ENCODE results near the gene SLC34A3.

SLC34A3 gene

DNA sequence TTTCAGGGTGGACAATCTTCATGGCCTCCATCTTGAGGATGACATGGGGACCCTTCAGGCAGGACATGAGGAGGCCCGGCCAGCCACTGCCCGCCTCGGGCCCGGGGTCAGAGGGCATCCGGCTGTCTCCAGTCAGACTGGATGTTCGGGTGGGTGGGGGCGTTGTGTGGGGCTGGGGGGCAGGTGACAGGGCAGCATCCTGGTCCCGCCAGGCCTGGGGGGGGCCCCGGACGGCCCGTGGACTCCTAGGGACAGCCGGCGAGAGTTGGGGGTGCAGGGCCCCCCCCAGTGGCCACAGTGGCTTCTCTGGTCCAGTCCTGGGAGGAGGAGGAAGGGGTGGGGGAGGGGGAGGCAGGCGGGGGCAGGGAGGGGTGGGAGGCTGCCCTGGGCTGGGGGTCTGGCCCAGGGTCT lies 9.6 kb upstream of the SLC34A3 start:
- H3K36me3 ChIP-seq (replicated peaks), result peaks cover 2% of the 10 kb centered on the region
- H3K4me3 ChIP-seq (ENCODE audit: low read depth, low read length), result no peak overlapping the region
- no peaks in the 10 kb centered on the region for H3K27me3 ChIP-seq (replicated peaks)
- no peak for DNase-seq
- in situ Hi-C loops (cut with HindIII; ENCODE audit: low pct_ligation_motif_present, low sequenced_read_pairs), result no loop called here
- no peak overlapping the region for H3K27ac ChIP-seq
- TF ChIP-seq CTCF (IDR thresholded peaks at IDR 0.05; ENCODE audit: low read depth, low read length, missing control alignments), result no peak

- no peak overlapping the region for H3K27ac ChIP-seq
- H3K4me3 ChIP-seq (ENCODE audit: low read depth, low read length), result no peak overlapping the region
- DNase-seq, result no peak
- H3K27me3 ChIP-seq (replicated peaks), result no peaks in the 10 kb centered on the region
- H3K36me3 ChIP-seq (replicated peaks), result peaks cover 2% of the 10 kb centered on the region
- in situ Hi-C loops (cut with HindIII; ENCODE audit: low pct_ligation_motif_present, low sequenced_read_pairs), result no loop called here
- no peak for TF ChIP-seq CTCF (IDR thresholded peaks at IDR 0.05; ENCODE audit: low read depth, low read length, missing control alignments)
Measured at GRCh38 chr9:137221506-137222111, 9.1 kb upstream of the SLC34A3 start.

DNA sequence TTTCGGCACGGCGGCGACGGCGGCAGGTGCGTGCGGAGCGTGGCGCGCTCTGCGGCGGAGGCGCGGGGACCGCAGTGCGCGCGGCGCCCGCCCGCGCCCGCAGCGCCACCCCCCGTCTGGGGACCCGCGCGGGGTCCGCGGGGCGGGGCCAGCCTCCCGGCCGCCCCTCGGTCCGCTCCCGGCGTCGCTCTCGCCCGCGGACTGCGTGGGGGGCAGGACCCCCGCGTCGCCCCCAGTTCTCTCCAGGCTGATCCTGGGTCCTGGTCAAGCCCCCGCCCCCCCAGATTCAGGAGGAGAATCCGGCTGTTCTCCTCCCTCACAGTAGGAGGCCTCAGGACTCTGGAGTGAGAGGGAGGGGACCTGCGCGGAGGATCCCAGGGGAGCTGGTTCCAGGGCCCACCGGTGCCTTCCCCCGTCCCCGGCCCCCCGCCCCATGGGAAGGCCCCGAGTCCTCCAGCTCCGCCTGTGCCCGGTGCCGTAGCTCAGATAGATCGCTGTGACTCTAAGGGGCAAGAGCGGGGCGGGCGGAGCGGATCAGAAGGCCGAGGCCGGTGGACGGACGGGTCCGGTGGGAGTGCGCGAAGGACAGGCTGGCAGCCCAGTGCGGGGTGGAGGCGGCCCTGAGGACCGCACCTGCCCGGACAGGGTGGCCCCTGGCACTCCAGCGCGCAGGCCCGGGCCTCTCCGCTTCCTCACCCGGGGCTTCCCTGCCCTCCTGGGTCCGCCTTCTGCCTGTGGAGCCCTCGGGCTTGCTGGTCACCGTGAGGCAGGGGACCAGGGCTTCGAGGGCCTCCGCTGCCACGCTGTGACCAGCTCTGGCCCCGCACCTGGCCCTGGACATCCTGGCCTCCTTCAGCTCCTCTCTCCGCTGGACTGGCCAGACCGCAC lies 8.3 kb upstream of the SLC34A3 start, which contains the start of gene RNF208:
TSS of gene RNF208 (minus strand) at position 51 of the 888 bp plus-strand sequence. CDS start 1,028 bp downstream, outside the sequence.
- H3K4me3 ChIP-seq (ENCODE audit: low read depth, low read length), result peak within 1 kb of the TSS; percentile 48
- H3K36me3 ChIP-seq (replicated peaks), result no peaks in the 10 kb centered on the region
- DNase-seq, result no peak
- in situ Hi-C loops (cut with HindIII; ENCODE audit: low pct_ligation_motif_present, low sequenced_read_pairs), result no loop called here
- H3K27me3 ChIP-seq (replicated peaks), result no peaks in the 10 kb centered on the region
- H3K27ac ChIP-seq, result no peak within 1 kb of the TSS
- TF ChIP-seq CTCF (IDR thresholded peaks at IDR 0.05; ENCODE audit: low read depth, low read length, missing control alignments), result no peak

GRCh38 chr9:137223078-137223970 lies 7.4 kb upstream of the SLC34A3 start:
- in situ Hi-C loops (cut with HindIII; ENCODE audit: low pct_ligation_motif_present, low sequenced_read_pairs), result no loop called here
- H3K4me3 ChIP-seq (ENCODE audit: low read depth, low read length), result peak overlapping the region; percentile 77
- H3K36me3 ChIP-seq (replicated peaks), result no peaks in the 10 kb centered on the region
- DNase-seq, result peak; percentile 98
- peak overlapping the region; percentile 66 for H3K27ac ChIP-seq
- TF ChIP-seq CTCF (IDR thresholded peaks at IDR 0.05; ENCODE audit: low read depth, low read length, missing control alignments), result no peak
- H3K27me3 ChIP-seq (replicated peaks), result no peaks in the 10 kb centered on the region

DNA sequence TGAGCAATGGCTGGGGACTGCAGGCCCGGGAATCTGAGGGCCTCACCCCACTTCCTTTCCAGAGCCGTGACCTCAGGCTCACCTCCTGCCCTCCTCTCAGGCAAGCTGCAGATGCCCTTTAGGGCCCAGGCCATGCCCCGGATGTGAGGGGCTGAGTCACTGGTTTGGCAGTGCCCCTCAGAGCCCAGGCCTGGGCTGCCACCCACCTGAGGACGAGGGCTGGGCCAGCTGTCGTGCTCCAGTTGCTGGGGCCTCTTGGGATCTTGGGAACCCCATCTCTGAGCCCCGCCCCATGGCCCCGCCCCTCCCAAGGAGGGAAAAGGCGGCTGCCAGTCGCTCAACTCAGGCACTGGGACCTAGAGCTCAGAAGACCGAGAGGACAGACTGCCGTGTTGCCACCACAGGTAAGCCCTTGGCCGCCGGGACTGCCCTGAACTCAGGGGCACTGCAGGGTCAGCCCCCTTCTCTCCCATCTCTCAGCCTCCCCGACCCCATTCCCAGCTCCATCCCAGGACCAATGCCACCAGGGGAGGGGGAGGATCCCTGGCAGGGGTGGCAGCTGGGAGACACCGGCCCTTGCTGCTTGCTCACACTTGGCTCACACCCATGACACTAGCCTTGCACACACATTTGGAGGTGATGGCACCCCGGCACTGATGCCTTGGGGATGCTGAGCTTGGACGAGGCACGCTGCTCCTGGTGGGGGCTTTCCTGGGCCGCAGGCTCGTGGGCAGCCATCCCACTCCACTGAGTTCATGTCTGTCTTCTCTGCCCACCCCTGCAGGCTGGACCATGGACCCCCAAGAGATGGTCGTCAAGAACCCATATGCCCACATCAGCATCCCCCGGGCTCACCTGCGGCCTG lies 5.6 kb upstream of the SLC34A3 start, which contains the start of gene CYSRT1:
TSS of gene CYSRT1 (plus strand) at position 345 of the 865 bp plus-strand sequence. CDS start at position 793, 448 bp downstream.
- H3K4me3 ChIP-seq (ENCODE audit: low read depth, low read length), result peak within 1 kb of the TSS; percentile 77
- H3K27ac ChIP-seq, result no peak within 1 kb of the TSS
- no peaks in the 10 kb centered on the region for H3K27me3 ChIP-seq (replicated peaks)
- TF ChIP-seq CTCF (IDR thresholded peaks at IDR 0.05; ENCODE audit: low read depth, low read length, missing control alignments), result no peak
- no peak for DNase-seq
- H3K36me3 ChIP-seq (replicated peaks), result no peaks in the 10 kb centered on the region
- in situ Hi-C loops (cut with HindIII; ENCODE audit: low pct_ligation_motif_present, low sequenced_read_pairs), result no loop called here
